Hepatocyte (in vitro differentiated cells): ENCODE measurements around the gene MLLT6.

Source experiments
- EZH2phosphoT487 ChIP-seq: fragments of 200-600 bp; sonication (generic); IDR thresholded peaks from one replicate; pipeline ENCODE4 v1.6.1; 2018; ENCODE audit warnings: antibody characterized with exemption, mild to moderate bottlenecking, low read depth, moderate library complexity; ENCODE audit not compliant: unreplicated experiment, severe bottlenecking
- TF ChIP-seq, protein P1 (sequence below): fragments of 200-600 bp; sonication (generic); IDR thresholded peaks from 2 replicates; pipeline ENCODE4 v1.5.1; 2016; ENCODE audit warnings: antibody characterized with exemption, mild to moderate bottlenecking; ENCODE audit not compliant: poor library complexity

GRCh38 chr17:38663125-38663751, 41.8 kb upstream of the MLLT6 start:
- TF ChIP-seq, protein P1, sequence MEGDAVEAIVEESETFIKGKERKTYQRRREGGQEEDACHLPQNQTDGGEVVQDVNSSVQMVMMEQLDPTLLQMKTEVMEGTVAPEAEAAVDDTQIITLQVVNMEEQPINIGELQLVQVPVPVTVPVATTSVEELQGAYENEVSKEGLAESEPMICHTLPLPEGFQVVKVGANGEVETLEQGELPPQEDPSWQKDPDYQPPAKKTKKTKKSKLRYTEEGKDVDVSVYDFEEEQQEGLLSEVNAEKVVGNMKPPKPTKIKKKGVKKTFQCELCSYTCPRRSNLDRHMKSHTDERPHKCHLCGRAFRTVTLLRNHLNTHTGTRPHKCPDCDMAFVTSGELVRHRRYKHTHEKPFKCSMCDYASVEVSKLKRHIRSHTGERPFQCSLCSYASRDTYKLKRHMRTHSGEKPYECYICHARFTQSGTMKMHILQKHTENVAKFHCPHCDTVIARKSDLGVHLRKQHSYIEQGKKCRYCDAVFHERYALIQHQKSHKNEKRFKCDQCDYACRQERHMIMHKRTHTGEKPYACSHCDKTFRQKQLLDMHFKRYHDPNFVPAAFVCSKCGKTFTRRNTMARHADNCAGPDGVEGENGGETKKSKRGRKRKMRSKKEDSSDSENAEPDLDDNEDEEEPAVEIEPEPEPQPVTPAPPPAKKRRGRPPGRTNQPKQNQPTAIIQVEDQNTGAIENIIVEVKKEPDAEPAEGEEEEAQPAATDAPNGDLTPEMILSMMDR: peak; percentile 80
- TF ChIP-seq EZH2phosphoT487: no peak
